ENCODE results near the gene TOR2A. TPM values are rescaled to one million over a fixed set of nuclear protein-coding genes. Genes with fewer than 3 reads are reported as not detected.

Gene TOR2A
- total RNA-seq, 1 experiment from 2014 or later: 8.4 TPM

DNA sequence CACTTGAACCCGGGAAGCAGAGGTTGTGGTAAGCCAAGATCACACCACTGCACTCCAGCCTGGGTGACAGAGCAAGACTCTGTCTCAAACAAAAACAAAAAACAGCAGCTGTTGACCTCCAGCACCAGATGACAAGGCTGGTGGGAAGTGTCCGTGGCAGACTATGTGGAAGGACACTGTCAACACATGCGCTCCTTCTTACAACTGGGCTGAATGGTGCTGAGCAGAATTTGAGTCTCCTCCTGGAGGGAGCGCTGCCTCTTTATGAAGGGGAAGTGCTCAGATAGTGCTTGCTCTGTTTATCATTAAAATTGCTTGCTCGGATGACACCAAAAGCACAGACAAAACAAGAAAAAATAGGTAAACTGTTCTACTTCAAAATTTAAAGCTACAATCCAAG, 37.5 kb downstream of the TOR2A start:
- H3K27ac Mint-ChIP-seq (ENCODE audit: low read depth, unreplicated experiment): no peak overlapping the region
- H3K27me3 Mint-ChIP-seq (ENCODE audit: insufficient read depth, unreplicated experiment): no peaks in the 10 kb centered on the region
- BruUV-seq (replicated peaks): no TSS peak
- TF ChIP-seq, protein P1, sequence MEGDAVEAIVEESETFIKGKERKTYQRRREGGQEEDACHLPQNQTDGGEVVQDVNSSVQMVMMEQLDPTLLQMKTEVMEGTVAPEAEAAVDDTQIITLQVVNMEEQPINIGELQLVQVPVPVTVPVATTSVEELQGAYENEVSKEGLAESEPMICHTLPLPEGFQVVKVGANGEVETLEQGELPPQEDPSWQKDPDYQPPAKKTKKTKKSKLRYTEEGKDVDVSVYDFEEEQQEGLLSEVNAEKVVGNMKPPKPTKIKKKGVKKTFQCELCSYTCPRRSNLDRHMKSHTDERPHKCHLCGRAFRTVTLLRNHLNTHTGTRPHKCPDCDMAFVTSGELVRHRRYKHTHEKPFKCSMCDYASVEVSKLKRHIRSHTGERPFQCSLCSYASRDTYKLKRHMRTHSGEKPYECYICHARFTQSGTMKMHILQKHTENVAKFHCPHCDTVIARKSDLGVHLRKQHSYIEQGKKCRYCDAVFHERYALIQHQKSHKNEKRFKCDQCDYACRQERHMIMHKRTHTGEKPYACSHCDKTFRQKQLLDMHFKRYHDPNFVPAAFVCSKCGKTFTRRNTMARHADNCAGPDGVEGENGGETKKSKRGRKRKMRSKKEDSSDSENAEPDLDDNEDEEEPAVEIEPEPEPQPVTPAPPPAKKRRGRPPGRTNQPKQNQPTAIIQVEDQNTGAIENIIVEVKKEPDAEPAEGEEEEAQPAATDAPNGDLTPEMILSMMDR (IDR thresholded peaks at IDR 0.05; ENCODE audit: unreplicated experiment): no peak
- ChIA-PET CTCF (no interaction called here), POLR2A (interaction anchor here (0.7 kb wide), 1 partner anchor 44 kb away, joined by 4 read pairs; no protein-coding TSS in a partner anchor)
- no peak for DNase-seq (ENCODE audit: unreplicated experiment)
- peaks cover 13% of the 10 kb centered on the region for H3K36me3 Mint-ChIP-seq (ENCODE audit: insufficient read depth, unreplicated experiment)
- intact Hi-C loops (cut with micrococcal nuclease): no loop called here
- no peak overlapping the region for H3K4me3 Mint-ChIP-seq (ENCODE audit: unreplicated experiment)
- no peaks in the 10 kb centered on the region for H3K9me3 Mint-ChIP-seq (ENCODE audit: unreplicated experiment)
- H3K4me1 Mint-ChIP-seq (ENCODE audit: insufficient read depth, unreplicated experiment): peaks cover 7% of the 10 kb centered on the region

DNA sequence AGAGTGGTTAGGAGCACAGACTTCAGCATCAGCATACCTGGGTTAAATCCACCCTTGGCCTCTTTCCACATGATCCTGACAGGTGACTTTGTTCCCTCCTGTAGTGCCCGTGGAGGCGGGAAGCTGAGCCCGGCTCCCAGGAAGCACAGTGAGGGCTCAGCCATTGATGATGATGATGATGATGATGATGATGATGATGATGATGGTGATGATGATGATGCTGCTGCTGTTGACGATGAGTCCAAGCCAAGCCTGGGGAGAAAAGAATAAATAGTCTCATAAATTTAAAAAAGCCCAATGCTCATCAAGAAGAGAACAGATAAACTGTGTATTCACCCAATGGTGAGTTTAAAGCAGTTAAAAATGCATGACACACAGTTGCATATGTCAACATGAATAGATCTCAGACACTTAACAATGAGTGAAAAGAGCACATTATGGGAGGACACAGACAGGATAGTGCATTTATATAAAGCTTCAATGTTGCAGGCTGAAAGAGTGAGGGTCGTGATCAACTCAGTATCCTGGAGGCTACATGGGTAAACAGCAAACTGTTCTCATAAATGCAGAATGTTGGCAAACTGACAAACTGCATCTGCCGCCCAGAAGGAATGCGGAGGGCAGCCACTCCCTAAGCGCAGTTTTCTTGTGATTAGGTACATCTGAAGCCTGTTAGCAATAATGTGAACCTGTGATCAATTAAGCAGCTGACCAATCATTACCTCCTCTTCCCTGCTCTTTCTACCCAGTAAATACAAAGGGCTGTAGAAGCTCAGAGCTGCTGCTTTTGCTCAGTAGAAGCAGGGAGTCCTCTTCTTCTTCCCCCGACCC, 40.0 kb downstream of the TOR2A start:
- ChIA-PET CTCF (no interaction called here), POLR2A (no interaction called here)
- H3K4me3 Mint-ChIP-seq (ENCODE audit: unreplicated experiment): no peak overlapping the region
- H3K27ac Mint-ChIP-seq (ENCODE audit: low read depth, unreplicated experiment): no peak overlapping the region
- intact Hi-C loops (cut with micrococcal nuclease): no loop called here
- H3K9me3 Mint-ChIP-seq (ENCODE audit: unreplicated experiment): no peaks in the 10 kb centered on the region
- no TSS peak for BruUV-seq (replicated peaks)
- H3K27me3 Mint-ChIP-seq (ENCODE audit: insufficient read depth, unreplicated experiment): no peaks in the 10 kb centered on the region
- TF ChIP-seq, protein P1 (IDR thresholded peaks at IDR 0.05; ENCODE audit: unreplicated experiment): no peak
- H3K4me1 Mint-ChIP-seq (ENCODE audit: insufficient read depth, unreplicated experiment): peaks cover 7% of the 10 kb centered on the region
- H3K36me3 Mint-ChIP-seq (ENCODE audit: insufficient read depth, unreplicated experiment): peaks cover 7% of the 10 kb centered on the region
- no peak for DNase-seq (ENCODE audit: unreplicated experiment)

DNA sequence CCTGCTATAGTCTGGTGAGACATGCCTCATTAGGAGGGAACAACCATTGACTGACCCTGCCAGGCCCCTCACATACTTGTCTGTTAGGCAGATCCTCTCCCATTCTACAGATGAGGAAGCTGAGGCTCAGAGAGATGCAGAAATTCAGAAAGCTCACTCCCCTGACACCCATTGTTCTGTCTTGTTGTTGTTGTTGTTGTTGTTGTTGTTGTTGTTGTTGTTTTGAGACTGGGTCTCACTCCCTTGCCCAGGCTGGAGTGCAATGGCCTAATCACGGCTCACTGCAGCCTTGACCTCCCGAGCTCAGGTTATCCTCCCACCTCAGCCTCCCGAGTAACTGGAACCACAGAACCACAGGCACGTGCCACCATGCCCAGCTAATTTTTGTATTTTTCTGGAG, 41.4 kb downstream of the TOR2A start:
- Mint-ChIP-seq H3K9me3 (ENCODE audit: unreplicated experiment) (no peaks in the 10 kb centered on the region), H3K27me3 (ENCODE audit: insufficient read depth, unreplicated experiment) (no peaks in the 10 kb centered on the region), H3K27ac (ENCODE audit: low read depth, unreplicated experiment) (no peak overlapping the region), H3K4me3 (ENCODE audit: unreplicated experiment) (no peak overlapping the region), H3K36me3 (ENCODE audit: insufficient read depth, unreplicated experiment) (peaks cover 7% of the 10 kb centered on the region), H3K4me1 (ENCODE audit: insufficient read depth, unreplicated experiment) (no peaks in the 10 kb centered on the region)
- CTCF ChIA-PET: interaction anchor here (0.6 kb wide), 1 partner anchor 103 kb away, joined by 3 read pairs; no protein-coding TSS in a partner anchor
- TF ChIP-seq, protein P1 (IDR thresholded peaks at IDR 0.05; ENCODE audit: unreplicated experiment): no peak
- DNase-seq (ENCODE audit: unreplicated experiment): no peak
- POLR2A ChIA-PET: interaction anchor here (0.8 kb wide), 1 partner anchor 12 kb away, joined by 4 read pairs; no protein-coding TSS in a partner anchor
- intact Hi-C loops (cut with micrococcal nuclease): no loop called here
- no TSS peak for BruUV-seq (replicated peaks)

DNA sequence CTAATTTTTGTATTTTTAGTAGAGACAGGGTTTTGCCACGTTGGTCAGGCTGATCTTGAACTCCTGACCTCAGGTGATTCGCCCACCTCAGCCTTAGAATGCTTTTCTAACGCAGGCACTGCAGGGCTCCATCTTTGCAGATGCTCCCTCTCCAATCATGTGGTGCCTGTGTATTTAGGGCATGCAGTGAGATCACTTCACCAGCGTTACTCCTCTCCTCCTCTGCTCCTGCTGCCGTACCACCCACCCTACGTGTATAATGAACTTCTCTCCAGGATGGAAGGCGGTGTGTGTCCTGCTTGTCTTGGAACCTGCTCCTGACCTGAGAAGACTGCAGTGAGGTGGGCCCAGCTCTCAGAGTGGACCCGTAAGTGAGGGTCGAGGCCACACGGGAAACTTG, 42.0 kb downstream of the TOR2A start:
- H3K27me3 Mint-ChIP-seq (ENCODE audit: insufficient read depth, unreplicated experiment): no peaks in the 10 kb centered on the region
- ChIA-PET POLR2A (interaction anchor here (0.9 to 1.2 kb wide), 3 partner anchors 12 to 56 kb away, joined by 3 read pairs; no protein-coding TSS in a partner anchor), CTCF (no interaction called here)
- DNase-seq (ENCODE audit: unreplicated experiment): no peak
- TF ChIP-seq, protein P1 (IDR thresholded peaks at IDR 0.05; ENCODE audit: unreplicated experiment): no peak
- no TSS peak for BruUV-seq (replicated peaks)
- no peak overlapping the region for H3K4me3 Mint-ChIP-seq (ENCODE audit: unreplicated experiment)
- H3K4me1 Mint-ChIP-seq (ENCODE audit: insufficient read depth, unreplicated experiment): no peaks in the 10 kb centered on the region
- intact Hi-C loops (cut with micrococcal nuclease): no loop called here
- H3K27ac Mint-ChIP-seq (ENCODE audit: low read depth, unreplicated experiment): no peak overlapping the region
- no peaks in the 10 kb centered on the region for H3K9me3 Mint-ChIP-seq (ENCODE audit: unreplicated experiment)
- peaks cover 3% of the 10 kb centered on the region for H3K36me3 Mint-ChIP-seq (ENCODE audit: insufficient read depth, unreplicated experiment)
